Nephron progenitor cell (in vitro differentiated cells): ENCODE results near the gene KCNQ1.

ENCODE experiments used
- DNase-seq: peaks from one replicate; pipeline ENCODE4 v3.0.0; 2021
- H3K27ac Mint-ChIP-seq: 2 replicates; pipeline ENCODE4 v1.8.0; 2021; ENCODE audit warnings: mild to moderate bottlenecking, moderate library complexity, mixed read lengths
- H3K27me3 Mint-ChIP-seq: 2 replicates; pipeline ENCODE4 v1.8.0; 2021; ENCODE audit warnings: mild to moderate bottlenecking, low read depth, mixed read lengths; ENCODE audit not compliant: poor library complexity
- H3K36me3 Mint-ChIP-seq: 2 replicates; pipeline ENCODE4 v1.8.0; 2021; ENCODE audit warnings: low read depth, mixed read lengths
- H3K4me1 Mint-ChIP-seq: 2 replicates; pipeline ENCODE4 v1.8.0; 2021; ENCODE audit warnings: mixed read lengths
- H3K4me3 Mint-ChIP-seq: 2 replicates; pipeline ENCODE4 v1.8.0; 2021; ENCODE audit warnings: mild to moderate bottlenecking, moderate library complexity, mixed read lengths
- H3K9me3 Mint-ChIP-seq: 2 replicates; pipeline ENCODE4 v1.8.0; 2021; ENCODE audit warnings: mild to moderate bottlenecking, moderate library complexity, mixed read lengths
- CTCF ChIP-seq: fragments of 200-600 bp; sonication (generic); IDR thresholded peaks from 2 replicates; pipeline ENCODE4 v1.5.0; 2021; ENCODE audit warnings: antibody characterized with exemption

Gene KCNQ1

DNA sequence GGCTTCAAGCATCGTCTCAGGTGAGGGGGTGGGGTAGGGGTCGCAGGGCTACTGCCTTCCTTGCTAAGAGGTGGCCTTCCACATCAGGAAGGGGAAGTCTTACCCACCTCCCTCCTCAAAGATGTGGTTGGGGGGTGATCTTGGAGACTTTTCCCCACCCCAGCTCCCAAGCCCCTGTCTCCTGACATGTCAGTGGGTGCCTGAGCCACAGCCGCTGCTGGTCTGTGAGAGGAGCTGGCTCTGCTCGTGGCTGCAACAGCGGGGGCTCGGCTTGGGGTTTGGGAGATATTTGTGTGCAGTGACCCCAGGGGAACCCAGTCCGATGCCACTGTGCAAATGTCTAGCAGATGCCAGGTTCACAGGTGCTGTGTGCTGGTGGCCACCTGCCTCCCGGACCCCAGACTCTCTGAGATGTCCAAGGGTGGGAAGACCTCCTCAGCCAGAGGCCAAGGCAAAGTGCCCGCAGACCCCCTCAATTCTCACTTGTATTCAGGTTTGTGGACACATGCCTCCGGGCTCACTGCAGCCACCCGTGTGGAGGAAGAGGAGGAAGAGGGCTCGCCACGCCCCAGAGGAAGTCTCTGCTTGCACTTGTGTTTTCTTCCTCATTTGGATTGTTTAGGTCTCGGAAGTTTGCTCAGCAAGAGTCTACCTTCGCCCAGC lies 1.9 kb downstream of the KCNQ1 start:
- Mint-ChIP-seq H3K4me3 (no peak overlapping the region), H3K27ac (no peak overlapping the region), H3K9me3 (peaks cover 19% of the 10 kb centered on the region), H3K27me3 (peaks cover 80% of the 10 kb centered on the region), H3K4me1 (peaks cover 3% of the 10 kb centered on the region), H3K36me3 (no peaks in the 10 kb centered on the region)
- DNase-seq = no peak
- no peak for TF ChIP-seq CTCF

- Mint-ChIP-seq H3K4me1 (peaks cover 3% of the 10 kb centered on the region), H3K9me3 (peaks cover 12% of the 10 kb centered on the region), H3K4me3 (no peak overlapping the region), H3K36me3 (no peaks in the 10 kb centered on the region), H3K27ac (no peak overlapping the region), H3K27me3 (peaks cover 79% of the 10 kb centered on the region)
- DNase-seq = no peak
- TF ChIP-seq CTCF = no peak
Observed at GRCh38 chr11:2447253-2447950, 2.6 kb downstream of the KCNQ1 start.

GRCh38 chr11:2447951-2448650 lies 3.3 kb downstream of the KCNQ1 start:
- Mint-ChIP-seq H3K27ac (no peak overlapping the region), H3K36me3 (no peaks in the 10 kb centered on the region), H3K27me3 (peaks cover 79% of the 10 kb centered on the region), H3K4me3 (no peak overlapping the region), H3K9me3 (peaks cover 5% of the 10 kb centered on the region), H3K4me1 (peaks cover 3% of the 10 kb centered on the region)
- TF ChIP-seq CTCF = no peak
- no peak for DNase-seq

GRCh38 chr11:2448661-2449547 lies 4.1 kb downstream of the KCNQ1 start:
- Mint-ChIP-seq H3K4me3 (no peak overlapping the region), H3K36me3 (no peaks in the 10 kb centered on the region), H3K27ac (no peak overlapping the region), H3K9me3 (no peaks in the 10 kb centered on the region), H3K27me3 (peaks cover 77% of the 10 kb centered on the region), H3K4me1 (peaks cover 3% of the 10 kb centered on the region)
- no peak for TF ChIP-seq CTCF
- DNase-seq = no peak

- Mint-ChIP-seq H3K4me3 (no peak overlapping the region), H3K27ac (no peak overlapping the region), H3K36me3 (no peaks in the 10 kb centered on the region), H3K27me3 (peaks cover 76% of the 10 kb centered on the region), H3K4me1 (peaks cover 3% of the 10 kb centered on the region), H3K9me3 (peaks cover 3% of the 10 kb centered on the region)
- TF ChIP-seq CTCF = no peak
- no peak for DNase-seq
Observed at GRCh38 chr11:2449548-2450320, 4.9 kb downstream of the KCNQ1 start.
